ENCODE results near the gene LENEP. TPM values are rescaled to one million over a fixed set of nuclear protein-coding genes. Genes with fewer than 3 reads are reported as not detected.

Gene LENEP
- total RNA-seq, 1 donor from 2014 or later: not detected

DNA sequence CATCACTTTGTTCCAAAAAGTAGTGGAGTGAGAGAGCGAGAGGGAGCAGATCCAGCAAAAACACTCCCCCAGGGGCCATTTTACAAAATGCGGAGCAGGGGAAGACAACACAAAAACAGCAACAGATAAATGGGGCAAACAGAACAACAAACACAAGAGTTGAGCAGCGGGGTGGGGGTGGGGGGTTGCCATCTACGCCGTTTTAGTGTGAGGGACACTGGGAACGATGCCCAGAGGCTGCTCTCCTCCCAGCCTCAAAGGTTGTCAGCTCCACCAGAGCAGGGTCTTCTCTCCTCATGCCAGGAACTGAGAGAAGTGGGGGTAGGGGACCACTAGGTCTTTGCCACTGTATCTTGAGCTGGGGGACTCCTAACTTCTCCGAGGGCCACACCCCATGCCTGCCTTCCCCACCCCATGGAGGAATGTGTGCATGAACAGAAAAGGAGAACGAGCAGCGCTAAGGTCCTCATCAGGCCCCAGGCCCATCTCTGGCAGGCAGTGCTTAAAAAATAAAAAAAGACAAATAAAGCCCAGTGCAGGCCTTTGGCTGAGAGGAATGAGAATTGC, 36.2 kb upstream of the LENEP start:
- DNase-seq (ENCODE audit: extremely low spot score in 2 of 2): no peak

DNA sequence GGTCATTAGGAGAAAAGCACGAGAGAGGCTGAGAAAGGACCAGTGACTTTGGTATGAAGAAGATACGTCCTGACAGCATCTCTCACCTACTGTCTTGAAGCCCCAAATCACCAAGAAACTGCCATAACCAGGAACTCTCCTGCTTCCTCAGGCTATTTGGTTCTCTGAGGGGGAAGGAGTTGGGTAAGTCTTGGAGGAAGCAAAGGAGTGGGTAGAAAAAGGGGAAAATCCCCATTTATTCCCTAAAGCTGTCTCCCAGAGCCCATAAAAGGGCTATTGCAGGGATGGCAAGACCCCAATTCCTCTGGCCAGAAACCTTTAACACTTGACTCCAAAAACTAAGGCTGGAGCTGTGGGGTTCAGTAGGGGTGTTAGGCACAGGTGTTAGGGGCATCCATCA, 35.4 kb upstream of the LENEP start:
- DNase-seq (ENCODE audit: extremely low spot score in 2 of 2): no peak
- no peak overlapping the region for H3K27ac ChIP-seq

More for the DNA sequence above, 36.2 kb upstream of the LENEP start:
- Histone ChIP-seq H3K27me3 (no peaks in the 10 kb centered on the region), H3K4me1 (peaks cover 66% of the 10 kb centered on the region), H3K27ac (peak overlapping the region; percentile 68), H3K36me3 (peaks cover 0 to 8% of the 10 kb centered on the region in 2 donors), H3K4me3 (no peak overlapping the region), H3K9me3 (no peaks in the 10 kb centered on the region)
- intact Hi-C loops (cut with DNase I): no loop called here
- no peak for TF ChIP-seq POLR2A (IDR thresholded peaks at IDR 0.05)

DNA sequence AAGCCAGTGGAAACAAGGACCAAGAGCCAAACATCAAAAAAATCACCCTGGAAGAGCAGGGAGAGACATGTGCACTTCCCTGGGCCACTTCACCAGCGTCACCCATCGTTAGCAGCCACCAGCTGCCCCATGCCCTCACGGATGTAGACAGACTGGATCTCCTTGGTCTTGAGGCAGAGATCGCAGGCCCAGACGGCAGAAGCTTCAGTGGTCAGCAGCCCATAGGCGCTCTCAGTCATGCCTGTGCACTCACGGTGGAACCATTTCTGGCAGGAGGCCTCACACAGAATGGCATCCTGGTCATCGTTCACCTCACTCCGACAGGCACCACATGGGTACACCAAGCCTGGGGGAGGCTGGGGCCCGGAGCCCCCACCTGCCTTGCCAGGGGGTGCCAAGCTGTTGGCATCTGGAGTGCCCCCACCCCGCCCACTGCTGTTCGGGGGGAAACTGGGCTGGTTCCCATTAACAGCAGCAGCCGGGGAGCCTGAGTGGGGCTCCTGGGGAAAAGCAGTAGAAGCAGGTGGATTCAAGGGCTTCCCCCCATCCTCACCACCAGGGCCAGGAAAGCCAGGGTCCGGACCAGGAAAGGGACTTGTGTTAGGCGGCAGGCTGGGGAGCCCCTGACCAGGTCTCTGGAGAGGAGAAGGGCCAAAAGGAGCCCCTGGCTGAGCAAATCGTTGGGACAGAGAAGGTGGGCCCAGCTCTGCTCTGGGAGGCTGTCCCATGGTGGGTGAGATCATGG, 34.5 kb upstream of the LENEP start:
- TF ChIP-seq POLR2AphosphoS5 (IDR thresholded peaks at IDR 0.05; ENCODE audit: insufficient read depth in 1 of 2, low read depth in 1 of 2): no peak
- TF ChIP-seq POLR2A (IDR thresholded peaks at IDR 0.05): no peak
- TF ChIP-seq, protein P1, sequence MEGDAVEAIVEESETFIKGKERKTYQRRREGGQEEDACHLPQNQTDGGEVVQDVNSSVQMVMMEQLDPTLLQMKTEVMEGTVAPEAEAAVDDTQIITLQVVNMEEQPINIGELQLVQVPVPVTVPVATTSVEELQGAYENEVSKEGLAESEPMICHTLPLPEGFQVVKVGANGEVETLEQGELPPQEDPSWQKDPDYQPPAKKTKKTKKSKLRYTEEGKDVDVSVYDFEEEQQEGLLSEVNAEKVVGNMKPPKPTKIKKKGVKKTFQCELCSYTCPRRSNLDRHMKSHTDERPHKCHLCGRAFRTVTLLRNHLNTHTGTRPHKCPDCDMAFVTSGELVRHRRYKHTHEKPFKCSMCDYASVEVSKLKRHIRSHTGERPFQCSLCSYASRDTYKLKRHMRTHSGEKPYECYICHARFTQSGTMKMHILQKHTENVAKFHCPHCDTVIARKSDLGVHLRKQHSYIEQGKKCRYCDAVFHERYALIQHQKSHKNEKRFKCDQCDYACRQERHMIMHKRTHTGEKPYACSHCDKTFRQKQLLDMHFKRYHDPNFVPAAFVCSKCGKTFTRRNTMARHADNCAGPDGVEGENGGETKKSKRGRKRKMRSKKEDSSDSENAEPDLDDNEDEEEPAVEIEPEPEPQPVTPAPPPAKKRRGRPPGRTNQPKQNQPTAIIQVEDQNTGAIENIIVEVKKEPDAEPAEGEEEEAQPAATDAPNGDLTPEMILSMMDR (IDR thresholded peaks at IDR 0.05): no peak
- intact Hi-C loops (cut with DNase I): no loop called here
- Histone ChIP-seq H3K4me3 (no peak overlapping the region), H3K4me1 (peaks cover 67% of the 10 kb centered on the region), H3K36me3 (peaks cover 0 to 15% of the 10 kb centered on the region in 2 donors), H3K27ac (no peak overlapping the region), H3K27me3 (no peaks in the 10 kb centered on the region), H3K9me3 (no peaks in the 10 kb centered on the region)
- DNase-seq (ENCODE audit: extremely low spot score in 2 of 2): no peak

More for the DNA sequence above, 35.4 kb upstream of the LENEP start:
- Histone ChIP-seq H3K4me1 (peaks cover 72% of the 10 kb centered on the region), H3K36me3 (peaks cover 0 to 8% of the 10 kb centered on the region in 2 donors), H3K4me3 (no peak overlapping the region), H3K9me3 (no peaks in the 10 kb centered on the region), H3K27me3 (no peaks in the 10 kb centered on the region)
- no peak for TF ChIP-seq POLR2A (IDR thresholded peaks at IDR 0.05)
- no peak for TF ChIP-seq POLR2AphosphoS5 (IDR thresholded peaks at IDR 0.05; ENCODE audit: insufficient read depth in 1 of 2, low read depth in 1 of 2)
- TF ChIP-seq, protein P1 (IDR thresholded peaks at IDR 0.05): no peak
- intact Hi-C loops (cut with DNase I): no loop called here

DNA sequence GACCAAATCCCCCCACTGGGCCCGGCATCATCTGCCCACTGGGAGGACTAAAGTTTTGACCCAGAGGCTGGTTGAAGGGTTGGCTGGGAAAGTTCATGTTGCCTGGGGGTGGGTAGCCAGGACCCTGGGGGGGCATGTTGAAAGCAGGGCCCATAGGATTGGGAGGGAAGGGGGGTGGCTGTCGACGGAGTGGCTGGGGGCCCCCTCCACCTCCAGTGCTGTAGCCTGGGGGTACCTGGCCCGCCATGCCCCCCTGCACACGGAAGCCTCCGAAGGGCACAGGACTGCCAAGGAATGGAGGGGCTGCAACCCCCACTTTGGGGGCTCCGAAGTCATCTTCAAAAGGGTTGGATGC, 34.0 kb upstream of the LENEP start:
- intact Hi-C loops (cut with DNase I): no loop called here
- DNase-seq (ENCODE audit: extremely low spot score in 2 of 2): no peak
- no peaks in the 10 kb centered on the region for H3K9me3 ChIP-seq
- no peak overlapping the region for H3K27ac ChIP-seq
- TF ChIP-seq POLR2A (IDR thresholded peaks at IDR 0.05): no peak
- TF ChIP-seq POLR2AphosphoS5 (IDR thresholded peaks at IDR 0.05; ENCODE audit: insufficient read depth in 1 of 2, low read depth in 1 of 2): no peak
- TF ChIP-seq, protein P1 (IDR thresholded peaks at IDR 0.05): no peak
- H3K27me3 ChIP-seq: no peaks in the 10 kb centered on the region
- peaks cover 0 to 20% of the 10 kb centered on the region in 2 donors for H3K36me3 ChIP-seq
- H3K4me3 ChIP-seq: no peak overlapping the region
- H3K4me1 ChIP-seq: peaks cover 61% of the 10 kb centered on the region

DNA sequence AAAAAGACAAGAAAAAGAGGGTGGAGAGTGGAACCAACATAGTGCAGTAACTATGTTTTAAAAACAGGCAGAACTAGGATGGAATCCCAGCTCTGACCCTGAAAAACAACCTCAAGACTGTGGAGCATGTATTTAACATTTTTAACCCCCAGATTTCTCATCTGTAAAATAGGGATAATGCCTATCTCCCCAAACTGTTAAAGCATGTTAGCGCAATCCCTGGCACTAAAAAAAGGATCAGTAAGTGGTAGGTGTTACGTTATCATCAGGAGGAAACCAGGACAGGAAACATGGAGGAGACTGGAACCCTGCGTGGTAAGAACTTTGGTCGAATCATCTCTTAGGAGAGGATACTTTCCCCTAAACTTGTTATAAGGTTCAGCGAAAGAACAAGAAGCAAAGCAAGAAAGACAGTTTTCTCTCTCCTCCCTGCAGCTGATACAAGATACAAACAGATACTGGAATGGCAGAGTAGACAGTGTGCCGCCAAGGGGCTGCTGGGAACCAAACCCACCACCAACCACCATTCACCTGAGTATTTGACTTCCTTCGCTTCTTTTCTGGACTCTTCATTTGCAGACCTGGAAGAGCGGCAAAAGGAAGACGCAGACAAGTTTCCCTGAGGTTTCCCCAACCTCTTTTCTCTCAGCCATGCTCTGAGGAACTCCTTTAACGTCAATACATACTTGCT, 32.8 kb upstream of the LENEP start:
- no peaks in the 10 kb centered on the region for H3K9me3 ChIP-seq
- peak overlapping the region; percentile 73 to 91 for H3K4me3 ChIP-seq
- intact Hi-C loops (cut with DNase I): loop anchor here (5.0 to 10.0 kb wide), 2 partner anchors 57 to 104 kb away; partner anchors contain the start of gene EFNA4
- no peaks in the 10 kb centered on the region for H3K27me3 ChIP-seq
- TF ChIP-seq, protein P1 (IDR thresholded peaks at IDR 0.05): no peak
- TF ChIP-seq POLR2AphosphoS5 (IDR thresholded peaks at IDR 0.05; ENCODE audit: insufficient read depth in 1 of 2, low read depth in 1 of 2) (no peak), POLR2A (IDR thresholded peaks at IDR 0.05) (no peak)
- peaks cover 49% of the 10 kb centered on the region for H3K4me1 ChIP-seq
- peak overlapping the region; percentile 97 for H3K27ac ChIP-seq
- H3K36me3 ChIP-seq: peaks cover 0 to 30% of the 10 kb centered on the region in 2 donors
- DNase-seq (ENCODE audit: extremely low spot score in 2 of 2): no peak

Data from vagina (tissue), 2 donors.